ENCODE results near the gene EDEM2. TPM values are rescaled to one million over a fixed set of nuclear protein-coding genes. Genes with fewer than 3 reads are reported as not detected.
"Not testable (repeated sequence)": the region's sequence is repeated elsewhere in the genome, so short reads cannot be mapped to it uniquely, and the experiment has no call there.

EDEM2 gene
- total RNA-seq, 1 experiment from 2014 or later, result 28.5 TPM

DNA sequence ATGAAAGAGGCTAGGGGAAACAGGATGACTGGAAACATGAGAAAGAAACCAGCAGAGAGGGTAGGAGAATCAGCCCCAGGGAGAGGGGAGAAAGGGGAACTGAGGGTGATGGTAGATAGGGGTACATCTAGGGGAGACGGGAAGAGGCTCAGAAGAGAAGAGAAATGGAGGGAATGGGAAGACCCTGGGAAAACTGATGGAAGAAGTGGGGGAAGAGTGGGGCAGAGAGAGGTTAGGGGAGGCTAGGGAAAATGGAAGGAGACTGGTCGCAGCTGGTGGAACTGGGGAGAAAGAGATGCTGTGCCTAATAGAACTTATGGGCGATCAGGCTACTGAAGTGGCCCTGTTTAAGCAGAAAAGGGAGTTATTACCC lies 25.3 kb upstream of the EDEM2 start:
- no peaks in the 10 kb centered on the region for H3K79me2 ChIP-seq (ENCODE audit: low read length)
- H3K9ac ChIP-seq (ENCODE audit: low read length), result peak overlapping the region; percentile 52
- DNase-seq (no peak), ATAC-seq (no peak)
- intact Hi-C loops (cut with micrococcal nuclease), result no loop called here
- no peaks in the 10 kb centered on the region for H3K9me2 ChIP-seq (replicated peaks; ENCODE audit: low read length)
- H4K20me1 ChIP-seq (ENCODE audit: low read length), result no peaks in the 10 kb centered on the region
- peak overlapping the region; percentile 84 for H2AFZ ChIP-seq (ENCODE audit: low read length)
- TF ChIP-seq EZH2 (IDR thresholded peaks at IDR 0.05; ENCODE audit: low read length, unreplicated experiment) (no peak), EZH2phosphoT487 (IDR thresholded peaks at IDR 0.05; ENCODE audit: borderline replicate concordance, low read length) (no peak)
- TF ChIP-seq, protein P1, sequence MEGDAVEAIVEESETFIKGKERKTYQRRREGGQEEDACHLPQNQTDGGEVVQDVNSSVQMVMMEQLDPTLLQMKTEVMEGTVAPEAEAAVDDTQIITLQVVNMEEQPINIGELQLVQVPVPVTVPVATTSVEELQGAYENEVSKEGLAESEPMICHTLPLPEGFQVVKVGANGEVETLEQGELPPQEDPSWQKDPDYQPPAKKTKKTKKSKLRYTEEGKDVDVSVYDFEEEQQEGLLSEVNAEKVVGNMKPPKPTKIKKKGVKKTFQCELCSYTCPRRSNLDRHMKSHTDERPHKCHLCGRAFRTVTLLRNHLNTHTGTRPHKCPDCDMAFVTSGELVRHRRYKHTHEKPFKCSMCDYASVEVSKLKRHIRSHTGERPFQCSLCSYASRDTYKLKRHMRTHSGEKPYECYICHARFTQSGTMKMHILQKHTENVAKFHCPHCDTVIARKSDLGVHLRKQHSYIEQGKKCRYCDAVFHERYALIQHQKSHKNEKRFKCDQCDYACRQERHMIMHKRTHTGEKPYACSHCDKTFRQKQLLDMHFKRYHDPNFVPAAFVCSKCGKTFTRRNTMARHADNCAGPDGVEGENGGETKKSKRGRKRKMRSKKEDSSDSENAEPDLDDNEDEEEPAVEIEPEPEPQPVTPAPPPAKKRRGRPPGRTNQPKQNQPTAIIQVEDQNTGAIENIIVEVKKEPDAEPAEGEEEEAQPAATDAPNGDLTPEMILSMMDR (conservative IDR thresholded peaks at IDR 0.05; ENCODE audit: low read depth, low read length), result no peak
- H3K27me3 ChIP-seq (ENCODE audit: low read length), result no peaks in the 10 kb centered on the region
- no peaks in the 10 kb centered on the region for H3K36me3 ChIP-seq (ENCODE audit: low read depth, low read length)
- BruUV-seq (replicated peaks), result no TSS peak
- H3K4me2 ChIP-seq (ENCODE audit: low read length), result peak overlapping the region; percentile 89
- H3K4me3 ChIP-seq (ENCODE audit: low read length), result peak overlapping the region; percentile 72
- CTCF ChIA-PET, result no interaction called here
- H3F3A ChIP-seq (ENCODE audit: low read length, unreplicated experiment), result no peaks in the 10 kb centered on the region
- no peak overlapping the region for H3K27ac ChIP-seq (ENCODE audit: low read length)
- POLR2A ChIA-PET (ENCODE audit: unreplicated experiment), result no interaction called here
- no peaks in the 10 kb centered on the region for H3K9me3 ChIP-seq (ENCODE audit: low read length)
- H3K4me1 ChIP-seq (ENCODE audit: insufficient read depth, low read length), result peaks cover 19% of the 10 kb centered on the region

- H3K9ac ChIP-seq (ENCODE audit: low read length), result peak within 1 kb of the TSS; percentile 52
- no peaks in the 10 kb centered on the region for H4K20me1 ChIP-seq (ENCODE audit: low read length)
- no peaks in the 10 kb centered on the region for H3K9me3 ChIP-seq (ENCODE audit: low read length)
- no peaks in the 10 kb centered on the region for H3K36me3 ChIP-seq (ENCODE audit: low read depth, low read length)
- H3F3A ChIP-seq (ENCODE audit: low read length, unreplicated experiment), result no peaks in the 10 kb centered on the region
- no peaks in the 10 kb centered on the region for H3K27me3 ChIP-seq (ENCODE audit: low read length)
- H3K79me2 ChIP-seq (ENCODE audit: low read length), result no peaks in the 10 kb centered on the region
- CTCF ChIA-PET, result no interaction called here
- H3K27ac ChIP-seq (ENCODE audit: low read length), result no peak within 1 kb of the TSS
- peak within 1 kb of the TSS; percentile 72 for H3K4me3 ChIP-seq (ENCODE audit: low read length)
- BruUV-seq (replicated peaks), result TSS peak; percentile 67
- TF ChIP-seq, protein P1 (conservative IDR thresholded peaks at IDR 0.05; ENCODE audit: low read depth, low read length), result no peak
- no peak for TF ChIP-seq EZH2phosphoT487 (IDR thresholded peaks at IDR 0.05; ENCODE audit: borderline replicate concordance, low read length)
- no peak for TF ChIP-seq EZH2 (IDR thresholded peaks at IDR 0.05; ENCODE audit: low read length, unreplicated experiment)
- peak within 1 kb of the TSS; percentile 84 for H2AFZ ChIP-seq (ENCODE audit: low read length)
- POLR2A ChIA-PET (ENCODE audit: unreplicated experiment), result no interaction called here
- DNase-seq (peak; percentile 97), ATAC-seq (peak; percentile 97)
- no peaks in the 10 kb centered on the region for H3K9me2 ChIP-seq (replicated peaks; ENCODE audit: low read length)
- H3K4me1 ChIP-seq (ENCODE audit: insufficient read depth, low read length), result peaks cover 19% of the 10 kb centered on the region
- H3K4me2 ChIP-seq (ENCODE audit: low read length), result peak within 1 kb of the TSS; percentile 89
- intact Hi-C loops (cut with micrococcal nuclease), result loop anchor here (1.0 kb wide), 1 partner anchor 25 kb away; the partner anchor contains the start of gene EDEM2
These were observed 24.8 kb upstream of the EDEM2 start, which contains the start of gene PROCR for GRCh38 chr20:35171753-35172433. PROCR (plus strand) TSS chr20:35172072; CDS start chr20:35172155, 83 bp downstream.

- peak overlapping the region; percentile 72; the same call in 1 of the 2 replicates for H3K4me3 ChIP-seq (ENCODE audit: low read length)
- no peaks in the 10 kb centered on the region for H3K9me3 ChIP-seq (ENCODE audit: low read length)
- intact Hi-C loops (cut with micrococcal nuclease), result loop anchor here (1.0 kb wide), 1 partner anchor 24 kb away; the partner anchor contains the start of gene EDEM2
- peak overlapping the region; percentile 89 for H3K4me2 ChIP-seq (ENCODE audit: low read length)
- no peaks in the 10 kb centered on the region for H3K27me3 ChIP-seq (ENCODE audit: low read length)
- H3K4me1 ChIP-seq (ENCODE audit: insufficient read depth, low read length), result peaks cover 19% of the 10 kb centered on the region
- H3K36me3 ChIP-seq (ENCODE audit: low read depth, low read length), result no peaks in the 10 kb centered on the region
- H2AFZ ChIP-seq (ENCODE audit: low read length), result peak overlapping the region; percentile 42; the same call in 1 of the 2 replicates
- no peaks in the 10 kb centered on the region for H3K9me2 ChIP-seq (replicated peaks; ENCODE audit: low read length)
- DNase-seq (no peak), ATAC-seq (no peak)
- H3K27ac ChIP-seq (ENCODE audit: low read length), result no peak overlapping the region
- H3F3A ChIP-seq (ENCODE audit: low read length, unreplicated experiment), result no peaks in the 10 kb centered on the region
- no TSS peak for BruUV-seq (replicated peaks)
- ChIA-PET CTCF (no interaction called here), POLR2A (ENCODE audit: unreplicated experiment) (no interaction called here)
- no peak overlapping the region for H3K9ac ChIP-seq (ENCODE audit: low read length)
- H3K79me2 ChIP-seq (ENCODE audit: low read length), result no peaks in the 10 kb centered on the region
- no peaks in the 10 kb centered on the region for H4K20me1 ChIP-seq (ENCODE audit: low read length)
- TF ChIP-seq EZH2phosphoT487 (IDR thresholded peaks at IDR 0.05; ENCODE audit: borderline replicate concordance, low read length) (no peak), EZH2 (IDR thresholded peaks at IDR 0.05; ENCODE audit: low read length, unreplicated experiment) (no peak)
- TF ChIP-seq, protein P1 (conservative IDR thresholded peaks at IDR 0.05; ENCODE audit: low read depth, low read length), result no peak
These were observed 24.3 kb upstream of the EDEM2 start for GRCh38 chr20:35171438-35171752.

GRCh38 chr20:35168701-35169409 lies 21.7 kb upstream of the EDEM2 start:
- H3K4me2 ChIP-seq (ENCODE audit: low read length); H3K27ac ChIP-seq (ENCODE audit: low read length); H2AFZ ChIP-seq (ENCODE audit: low read length); H3K9me2 ChIP-seq (replicated peaks; ENCODE audit: low read length); H4K20me1 ChIP-seq (ENCODE audit: low read length); H3K27me3 ChIP-seq (ENCODE audit: low read length); H3K79me2 ChIP-seq (ENCODE audit: low read length); BruUV-seq (replicated peaks); DNase-seq; ATAC-seq; POLR2A ChIA-PET (ENCODE audit: unreplicated experiment); intact Hi-C loops (cut with micrococcal nuclease); CTCF ChIA-PET; H3K9me3 ChIP-seq (ENCODE audit: low read length); H3K36me3 ChIP-seq (ENCODE audit: low read depth, low read length); H3K9ac ChIP-seq (ENCODE audit: low read length); H3F3A ChIP-seq (ENCODE audit: low read length, unreplicated experiment); H3K4me3 ChIP-seq (ENCODE audit: low read length): not testable (repeated sequence)
- H3K4me1 ChIP-seq (ENCODE audit: insufficient read depth, low read length), result peaks cover 19% of the 10 kb centered on the region

Data from PC-3 (cell line).